ENCODE measurements around the gene SBSN.

DNA sequence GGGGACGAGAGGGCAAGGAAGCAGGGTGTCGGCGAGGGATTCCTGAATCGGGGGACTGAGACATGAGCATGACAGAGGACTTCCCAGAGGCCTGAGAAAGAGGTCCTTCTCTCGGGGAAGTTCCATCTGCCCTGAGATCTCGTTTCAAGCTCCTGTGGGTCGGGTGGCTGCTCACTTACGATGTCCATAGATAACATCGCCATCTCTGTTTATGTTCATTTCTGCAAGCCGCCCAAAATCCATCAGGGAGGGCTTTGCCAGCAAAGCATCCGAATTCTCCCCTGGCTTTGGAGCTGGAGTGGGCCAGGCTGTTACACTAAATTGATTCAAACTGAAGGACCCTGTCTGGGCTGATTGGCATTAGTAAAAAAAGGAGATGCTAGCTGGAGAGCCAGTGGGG lies 20.6 kb downstream of the SBSN start:
- TF ChIP-seq POLR2A (IDR thresholded peaks at IDR 0.05), result no peak
- TF ChIP-seq, protein P1, sequence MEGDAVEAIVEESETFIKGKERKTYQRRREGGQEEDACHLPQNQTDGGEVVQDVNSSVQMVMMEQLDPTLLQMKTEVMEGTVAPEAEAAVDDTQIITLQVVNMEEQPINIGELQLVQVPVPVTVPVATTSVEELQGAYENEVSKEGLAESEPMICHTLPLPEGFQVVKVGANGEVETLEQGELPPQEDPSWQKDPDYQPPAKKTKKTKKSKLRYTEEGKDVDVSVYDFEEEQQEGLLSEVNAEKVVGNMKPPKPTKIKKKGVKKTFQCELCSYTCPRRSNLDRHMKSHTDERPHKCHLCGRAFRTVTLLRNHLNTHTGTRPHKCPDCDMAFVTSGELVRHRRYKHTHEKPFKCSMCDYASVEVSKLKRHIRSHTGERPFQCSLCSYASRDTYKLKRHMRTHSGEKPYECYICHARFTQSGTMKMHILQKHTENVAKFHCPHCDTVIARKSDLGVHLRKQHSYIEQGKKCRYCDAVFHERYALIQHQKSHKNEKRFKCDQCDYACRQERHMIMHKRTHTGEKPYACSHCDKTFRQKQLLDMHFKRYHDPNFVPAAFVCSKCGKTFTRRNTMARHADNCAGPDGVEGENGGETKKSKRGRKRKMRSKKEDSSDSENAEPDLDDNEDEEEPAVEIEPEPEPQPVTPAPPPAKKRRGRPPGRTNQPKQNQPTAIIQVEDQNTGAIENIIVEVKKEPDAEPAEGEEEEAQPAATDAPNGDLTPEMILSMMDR (IDR thresholded peaks at IDR 0.05), result no peak
